ENCODE measurements around the gene ITGAE.

Gene ITGAE

GRCh38 chr17:3689262-3690093 is 111.5 kb downstream of the ITGAE start:
- DNase-seq: no peak

DNA sequence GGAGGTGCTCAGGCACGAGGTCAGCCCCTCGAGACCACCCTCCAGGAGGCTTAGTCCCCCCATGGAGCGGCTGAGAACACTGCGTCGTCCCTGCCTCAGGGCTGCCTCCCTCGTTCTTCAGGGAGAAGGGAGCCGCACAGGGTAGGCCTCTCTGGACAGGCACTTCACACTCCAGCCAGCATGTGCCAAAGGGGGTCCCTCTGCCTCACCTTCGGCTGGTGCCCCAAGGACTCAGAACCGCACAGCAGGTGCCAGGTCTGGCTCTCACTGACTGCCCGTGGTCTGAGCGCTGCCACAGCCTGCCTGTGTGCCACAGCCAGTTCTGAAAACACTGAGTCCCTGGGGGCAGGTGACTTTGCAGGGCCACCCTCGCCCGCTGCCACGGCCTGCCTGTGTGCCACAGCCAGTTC is 112.1 kb downstream of the ITGAE start:
- no peak for DNase-seq

DNA sequence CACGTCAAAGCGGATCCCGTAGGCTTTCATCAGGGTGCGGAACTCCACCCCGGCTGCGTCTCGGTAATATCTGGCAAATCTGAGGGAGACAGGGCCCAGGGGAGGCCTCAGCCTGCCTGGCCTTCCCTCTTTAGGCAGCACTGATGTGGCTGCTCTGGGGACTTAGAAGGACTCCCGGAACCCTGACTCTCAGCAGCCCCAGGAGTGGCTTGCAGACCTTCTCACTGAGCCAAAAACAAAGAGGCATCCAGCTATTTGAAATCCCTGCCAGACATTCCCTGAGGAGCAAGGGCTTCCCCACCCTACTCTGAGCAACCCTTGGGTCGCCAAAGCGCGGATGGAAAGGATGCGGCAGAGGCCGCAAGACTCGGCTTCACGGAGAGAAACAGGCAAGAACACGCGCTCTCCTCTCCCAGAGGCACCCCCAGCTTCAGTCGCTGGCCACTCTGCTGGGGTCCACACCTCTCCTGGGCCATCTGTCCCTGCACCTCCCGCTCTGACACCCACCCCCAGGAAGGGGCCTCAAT is 112.9 kb downstream of the ITGAE start:
- DNase-seq: no peak

DNA sequence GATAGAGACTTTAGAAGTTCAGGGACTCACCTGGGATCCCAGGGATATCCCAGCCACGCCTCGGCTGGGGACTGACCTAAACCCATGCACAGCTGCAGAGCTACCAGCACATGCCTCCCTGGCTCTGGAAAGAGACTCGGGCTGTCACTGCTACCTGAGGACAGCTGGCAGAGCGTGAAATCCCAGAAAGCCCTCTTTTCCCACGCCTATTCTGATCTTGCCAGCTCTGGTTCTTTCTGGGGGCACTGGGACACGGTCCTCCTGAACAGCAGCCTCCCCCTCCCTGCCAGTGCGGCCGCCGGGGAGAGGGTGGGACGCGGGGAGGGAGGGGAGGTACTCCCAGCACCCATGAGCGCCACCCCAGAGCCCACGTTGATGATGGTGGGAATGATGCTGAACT is 115.8 kb downstream of the ITGAE start:
- DNase-seq: no peak

GRCh38 chr17:3683054-3683511 is 117.9 kb downstream of the ITGAE start:
- no peak for DNase-seq

- no peak for DNase-seq
Observed at GRCh38 chr17:3682033-3682432, 119.0 kb downstream of the ITGAE start.

GRCh38 chr17:3681565-3681964 is 119.4 kb downstream of the ITGAE start:
- no peak for DNase-seq

- no peak for DNase-seq
Observed at GRCh38 chr17:3681057-3681456, 119.9 kb downstream of the ITGAE start.

DNA sequence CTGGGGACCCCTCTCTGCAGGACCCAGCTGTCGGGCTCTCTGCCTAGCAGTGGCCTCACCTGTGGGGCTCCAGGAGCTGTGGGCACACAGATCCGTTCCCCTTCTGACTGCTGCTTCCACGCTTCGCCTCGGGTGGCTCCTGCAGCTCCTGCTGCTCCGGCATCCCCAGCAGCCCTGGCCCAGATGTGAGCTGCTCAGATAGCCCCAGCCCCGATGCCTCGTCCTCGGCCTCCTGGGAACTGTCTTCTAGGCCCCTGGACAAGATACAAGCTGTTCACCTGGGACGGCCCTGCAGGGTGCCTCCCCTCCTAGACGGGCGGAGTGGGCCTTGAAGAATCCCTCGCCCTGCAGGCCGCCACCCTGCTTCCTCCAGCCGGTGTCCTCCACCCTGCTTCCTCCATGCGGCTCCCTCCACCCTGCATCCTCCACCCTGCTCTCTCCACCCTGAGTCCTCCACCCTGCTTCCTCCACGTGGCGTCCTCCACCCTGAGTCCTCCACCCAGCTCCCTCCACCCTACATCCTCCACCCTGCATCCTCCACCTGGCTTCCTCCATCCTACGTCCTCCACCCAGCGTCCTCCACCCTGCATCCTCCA is 121.4 kb downstream of the ITGAE start:
- DNase-seq: no peak

- no peak for DNase-seq
Observed at GRCh38 chr17:3678821-3679530, 122.0 kb downstream of the ITGAE start.

DNA sequence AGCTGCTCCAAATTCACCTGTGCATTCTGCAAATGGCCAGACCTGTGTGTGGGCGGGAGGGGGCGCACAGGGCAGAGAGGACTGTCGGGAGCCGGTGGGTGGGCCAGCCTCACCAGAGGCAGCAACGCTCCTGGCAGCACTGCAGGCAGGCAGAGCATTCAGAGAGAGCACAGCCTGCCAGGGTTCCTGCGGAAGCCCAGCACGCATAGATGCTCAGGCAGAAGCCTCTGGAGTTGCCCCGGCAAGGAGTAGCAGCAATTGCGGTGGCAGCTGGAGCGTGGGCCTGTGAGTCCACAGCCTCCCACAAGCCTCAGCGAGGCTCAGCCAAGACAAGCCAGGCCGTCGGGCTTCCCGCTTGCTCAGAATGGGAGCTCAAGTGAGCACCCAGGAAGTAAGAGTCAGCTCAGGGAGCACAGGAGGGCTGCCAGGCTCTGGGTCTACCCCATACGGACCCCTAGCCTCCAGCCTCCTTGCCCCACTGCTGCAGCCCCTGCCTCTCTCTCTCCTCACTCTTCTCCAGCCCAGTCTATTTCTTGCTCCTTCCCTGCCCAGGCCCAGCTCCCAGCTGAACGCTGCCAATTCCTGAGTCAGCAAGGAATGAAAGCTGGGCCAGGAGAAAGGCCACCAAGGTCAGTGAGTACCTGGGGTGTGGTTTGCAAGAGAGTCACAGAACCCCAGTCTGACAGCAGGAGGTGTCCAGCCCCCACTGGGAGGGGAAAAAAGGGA is 122.7 kb downstream of the ITGAE start:
- no peak for DNase-seq

DNA sequence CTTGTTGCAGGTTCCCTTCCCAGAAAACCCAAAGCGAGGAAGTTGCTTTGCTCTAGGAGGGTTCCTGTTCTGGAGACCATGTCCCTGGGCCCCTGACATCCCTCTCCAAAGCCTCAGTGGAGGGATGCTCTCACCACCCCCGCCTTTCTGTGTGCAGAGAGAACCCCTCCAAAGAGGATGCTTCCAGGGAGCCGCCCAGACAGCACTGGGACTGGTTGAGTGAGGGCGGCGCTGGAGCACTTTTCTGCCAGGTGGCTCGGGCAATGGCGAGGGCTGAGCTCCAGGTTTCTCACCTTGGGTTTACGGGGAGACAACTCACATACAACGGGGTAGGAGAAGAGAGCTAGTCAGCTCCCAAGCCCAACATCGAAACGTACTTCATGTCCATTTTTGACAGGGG is 125.1 kb downstream of the ITGAE start:
- no peak for DNase-seq

GRCh38 chr17:3672571-3672970 is 128.4 kb downstream of the ITGAE start:
- no peak for DNase-seq

GRCh38 chr17:3669548-3669947 is 131.4 kb downstream of the ITGAE start:
- DNase-seq: no peak

- no peak for DNase-seq
Observed at GRCh38 chr17:3669085-3669347, 132.0 kb downstream of the ITGAE start.

DNA sequence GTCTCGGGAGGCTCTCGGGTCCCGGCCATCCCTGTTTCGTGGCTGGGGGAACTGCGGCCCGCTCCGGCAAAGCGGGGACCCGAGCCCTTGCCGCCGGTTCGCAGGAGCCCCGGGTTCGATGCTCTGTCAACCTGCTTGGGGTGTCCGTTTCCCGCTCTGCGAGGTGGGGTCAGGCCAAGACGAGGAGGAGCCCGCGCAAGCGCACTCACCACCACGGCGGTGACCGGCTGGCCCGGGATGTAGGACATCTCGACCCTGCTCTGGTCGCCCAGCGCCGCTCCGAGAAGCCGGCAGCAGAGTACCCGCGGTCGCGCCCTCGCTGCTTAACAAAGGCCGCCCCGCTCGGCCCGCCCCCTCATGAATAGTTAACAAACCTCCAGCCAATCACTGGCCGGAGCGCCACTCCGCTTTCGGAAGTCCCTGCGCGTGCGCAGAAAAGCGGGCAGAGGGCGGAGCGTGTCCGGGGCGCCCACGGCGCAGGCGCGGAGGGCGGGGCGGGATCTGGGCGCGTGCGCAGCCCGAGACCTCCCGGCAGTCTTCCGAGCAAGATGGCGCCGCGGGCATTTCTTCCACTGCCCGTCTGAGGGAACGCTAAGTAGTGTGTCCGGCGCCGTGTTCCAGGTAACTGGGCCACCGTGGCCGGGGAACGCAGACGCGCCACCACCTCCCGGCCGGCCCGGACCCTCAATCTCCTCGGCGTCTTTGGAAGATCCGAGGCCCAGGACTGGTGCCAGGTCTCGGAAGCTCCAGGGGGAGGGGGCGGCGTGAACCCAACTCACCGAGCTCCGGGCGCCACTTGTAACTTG is 132.5 kb downstream of the ITGAE start, which contains the start of the genes EMC6 and TAX1BP3:
Gene EMC6 (plus strand): TSS at position 534 of the 806 bp plus-strand sequence. CDS start 335 bp downstream, outside the sequence.
Gene TAX1BP3 (minus strand): TSS at position 300 of the 806 bp plus-strand sequence. CDS start 52 bp downstream, at position 248.
- DNase-seq: peak; percentile 99

GRCh38 chr17:3667366-3668278 is 133.4 kb downstream of the ITGAE start:
- peak; percentile 96 for DNase-seq

DNA sequence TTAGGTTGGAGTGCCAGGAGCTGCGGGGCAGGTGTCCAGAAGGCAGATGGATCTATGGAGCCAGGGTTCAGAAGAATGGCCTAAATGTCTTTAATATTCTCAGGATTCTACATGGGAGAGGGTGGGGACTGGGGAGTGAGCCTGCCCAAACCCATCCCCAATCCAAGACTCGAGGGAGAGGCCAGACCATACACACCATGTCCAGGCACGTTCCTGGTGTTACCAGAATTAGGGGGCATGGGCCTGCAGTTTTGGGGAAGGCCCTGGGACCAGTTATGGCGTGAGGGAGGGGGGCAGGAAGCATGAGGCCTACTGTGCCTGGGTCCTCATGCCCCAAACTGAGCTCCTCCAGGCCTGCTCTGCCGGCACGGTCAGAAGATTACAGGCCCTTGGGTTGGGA is 134.5 kb downstream of the ITGAE start:
- no peak for DNase-seq

DNA sequence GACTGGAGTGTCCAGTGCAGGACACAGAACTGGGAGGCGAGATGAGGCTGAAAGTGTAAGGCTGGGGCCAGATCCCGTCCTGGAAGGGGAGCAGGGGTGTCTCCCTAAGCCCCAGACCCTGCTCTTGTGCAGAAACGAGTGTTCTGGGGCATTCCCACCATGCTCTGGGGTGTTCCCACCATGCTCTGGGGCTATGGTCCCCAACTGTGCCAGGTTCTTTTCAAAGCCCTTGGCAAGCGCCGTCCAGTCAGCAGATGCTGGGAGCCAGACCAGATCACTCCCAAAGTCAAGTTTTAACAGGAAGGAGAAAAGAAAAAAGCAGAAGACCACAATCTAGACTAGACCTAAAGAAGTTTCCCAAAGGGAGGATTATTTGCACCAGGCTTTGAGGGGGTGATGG is 135.2 kb downstream of the ITGAE start:
- no peak for DNase-seq
